ENCODE measurements around the gene RUVBL1. TPM values are rescaled to one million over a fixed set of nuclear protein-coding genes. Genes with fewer than 3 reads are reported as not detected.
A peak's percentile ranks its signal among the peaks of the same experiment; 100 is the strongest.
"Not testable (repeated sequence)": the region's sequence is repeated elsewhere in the genome, so short reads cannot be mapped to it uniquely, and the experiment has no call there.

RUVBL1 gene
- total RNA-seq, 6 experiments from 2014 or later: 61.2 to 75.4 (median 69.2) TPM

- TF ChIP-seq, protein P1, sequence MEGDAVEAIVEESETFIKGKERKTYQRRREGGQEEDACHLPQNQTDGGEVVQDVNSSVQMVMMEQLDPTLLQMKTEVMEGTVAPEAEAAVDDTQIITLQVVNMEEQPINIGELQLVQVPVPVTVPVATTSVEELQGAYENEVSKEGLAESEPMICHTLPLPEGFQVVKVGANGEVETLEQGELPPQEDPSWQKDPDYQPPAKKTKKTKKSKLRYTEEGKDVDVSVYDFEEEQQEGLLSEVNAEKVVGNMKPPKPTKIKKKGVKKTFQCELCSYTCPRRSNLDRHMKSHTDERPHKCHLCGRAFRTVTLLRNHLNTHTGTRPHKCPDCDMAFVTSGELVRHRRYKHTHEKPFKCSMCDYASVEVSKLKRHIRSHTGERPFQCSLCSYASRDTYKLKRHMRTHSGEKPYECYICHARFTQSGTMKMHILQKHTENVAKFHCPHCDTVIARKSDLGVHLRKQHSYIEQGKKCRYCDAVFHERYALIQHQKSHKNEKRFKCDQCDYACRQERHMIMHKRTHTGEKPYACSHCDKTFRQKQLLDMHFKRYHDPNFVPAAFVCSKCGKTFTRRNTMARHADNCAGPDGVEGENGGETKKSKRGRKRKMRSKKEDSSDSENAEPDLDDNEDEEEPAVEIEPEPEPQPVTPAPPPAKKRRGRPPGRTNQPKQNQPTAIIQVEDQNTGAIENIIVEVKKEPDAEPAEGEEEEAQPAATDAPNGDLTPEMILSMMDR (IDR thresholded peaks at IDR 0.05): no peak
- no peak overlapping the region for H3K27ac Mint-ChIP-seq
These were observed 44.0 kb upstream of the RUVBL1 start for GRCh38 chr3:128167646-128167972.

DNA sequence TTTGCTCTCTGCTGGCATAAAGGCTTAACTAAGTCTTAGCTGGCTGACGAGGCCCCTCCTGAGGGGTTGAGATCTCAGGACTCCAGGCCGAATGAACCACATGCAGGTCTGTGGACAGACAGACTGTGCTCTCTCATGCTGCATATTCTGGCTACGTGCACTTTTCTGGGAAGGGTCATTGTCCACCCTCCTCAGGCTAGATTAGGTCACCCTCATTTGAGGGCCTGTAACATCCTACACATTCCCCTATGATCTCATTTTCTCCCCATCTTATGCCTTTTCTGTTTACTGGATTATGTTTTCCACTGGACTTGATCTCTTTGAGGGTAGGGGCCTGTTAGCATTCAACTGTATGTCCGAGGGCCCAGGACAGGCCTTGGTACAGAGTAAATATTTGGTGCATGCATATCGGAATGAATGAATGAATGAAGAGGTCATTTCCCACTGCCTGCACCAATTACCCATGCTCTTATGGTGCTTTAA lies 43.4 kb upstream of the RUVBL1 start:
- H3K27me3 Mint-ChIP-seq (ENCODE audit: insufficient read depth): no peaks in the 10 kb centered on the region
- no peak for DNase-seq
- H3K4me3 Mint-ChIP-seq: no peak overlapping the region
- H3K27ac Mint-ChIP-seq: no peak overlapping the region
- peaks cover 21% of the 10 kb centered on the region for H3K4me1 Mint-ChIP-seq (ENCODE audit: low read depth)
- H3K9me3 Mint-ChIP-seq: no peaks in the 10 kb centered on the region
- no peaks in the 10 kb centered on the region for H3K36me3 Mint-ChIP-seq (ENCODE audit: low read depth)
- TF ChIP-seq, protein P1 (IDR thresholded peaks at IDR 0.05): no peak

More at GRCh38 chr3:128167646-128167972, 44.0 kb upstream of the RUVBL1 start:
- Mint-ChIP-seq H3K36me3 (ENCODE audit: low read depth) (no peaks in the 10 kb centered on the region), H3K9me3 (no peaks in the 10 kb centered on the region), H3K4me3 (no peak overlapping the region), H3K27me3 (ENCODE audit: insufficient read depth) (no peaks in the 10 kb centered on the region), H3K4me1 (ENCODE audit: low read depth) (peaks cover 21% of the 10 kb centered on the region)
- DNase-seq: no peak

- H3K4me1 Mint-ChIP-seq (ENCODE audit: low read depth): peaks cover 12% of the 10 kb centered on the region; the same call in 1 of the 2 replicates
- no peak overlapping the region for H3K27ac Mint-ChIP-seq
- no peaks in the 10 kb centered on the region for H3K9me3 Mint-ChIP-seq
- H3K27me3 Mint-ChIP-seq (ENCODE audit: insufficient read depth): no peaks in the 10 kb centered on the region
- no peak overlapping the region for H3K4me3 Mint-ChIP-seq
- H3K36me3 Mint-ChIP-seq (ENCODE audit: low read depth): peaks cover 6% of the 10 kb centered on the region; the same call in 1 of the 2 replicates
- TF ChIP-seq, protein P1 (IDR thresholded peaks at IDR 0.05): no peak
- DNase-seq: no peak
These were observed 39.8 kb upstream of the RUVBL1 start for GRCh38 chr3:128163432-128163831.

GRCh38 chr3:128160661-128161060 lies 37.0 kb upstream of the RUVBL1 start:
- Mint-ChIP-seq H3K36me3 (ENCODE audit: low read depth) (peaks cover 30% of the 10 kb centered on the region), H3K4me1 (ENCODE audit: low read depth) (no peaks in the 10 kb centered on the region), H3K9me3 (no peaks in the 10 kb centered on the region), H3K27ac (no peak overlapping the region), H3K27me3 (ENCODE audit: insufficient read depth) (no peaks in the 10 kb centered on the region), H3K4me3 (no peak overlapping the region)
- TF ChIP-seq, protein P1 (IDR thresholded peaks at IDR 0.05): no peak
- DNase-seq: no peak

DNA sequence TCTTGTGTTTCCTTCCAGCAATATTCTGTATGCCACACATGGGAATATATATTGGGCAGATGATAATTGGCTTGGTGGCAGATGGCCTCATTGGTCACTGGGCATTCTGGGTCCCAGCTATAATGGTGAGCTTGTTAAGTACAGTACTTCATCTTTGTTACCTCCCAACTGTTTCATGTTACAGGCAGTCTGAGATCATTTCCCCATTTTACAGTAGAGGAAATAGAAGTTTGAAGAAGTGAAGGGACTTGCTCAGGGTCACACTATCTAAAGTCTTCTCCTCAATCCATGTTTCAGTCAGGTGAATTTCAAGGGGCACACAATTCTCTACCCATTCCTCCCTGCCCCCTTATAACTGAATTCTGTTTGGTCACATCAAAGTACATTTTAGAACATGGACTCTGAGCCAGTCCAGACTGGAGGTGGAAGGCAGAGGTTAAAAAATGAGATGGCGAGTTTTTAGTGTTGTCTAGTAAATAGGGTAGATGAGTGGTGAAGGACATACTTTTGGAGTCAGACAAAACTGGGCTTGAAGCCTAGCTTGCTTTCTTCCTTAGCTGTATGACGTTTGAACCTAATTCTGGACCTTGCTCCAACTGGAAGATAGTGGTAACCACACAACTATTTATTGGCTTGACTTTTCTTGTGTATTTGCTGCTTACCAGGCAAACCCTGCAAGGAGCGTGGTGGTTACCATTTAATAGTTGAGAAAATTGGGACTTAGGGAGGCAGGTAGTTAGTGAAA lies 32.2 kb upstream of the RUVBL1 start:
- Mint-ChIP-seq H3K27me3 (ENCODE audit: insufficient read depth) (peaks cover 4% of the 10 kb centered on the region), H3K36me3 (ENCODE audit: low read depth) (peaks cover 35% of the 10 kb centered on the region), H3K9me3 (peaks cover 4% of the 10 kb centered on the region), H3K4me1 (ENCODE audit: low read depth) (peaks cover 5% of the 10 kb centered on the region), H3K4me3 (no peak overlapping the region), H3K27ac (no peak overlapping the region)
- no peak for DNase-seq
- TF ChIP-seq, protein P1 (IDR thresholded peaks at IDR 0.05): no peak

DNA sequence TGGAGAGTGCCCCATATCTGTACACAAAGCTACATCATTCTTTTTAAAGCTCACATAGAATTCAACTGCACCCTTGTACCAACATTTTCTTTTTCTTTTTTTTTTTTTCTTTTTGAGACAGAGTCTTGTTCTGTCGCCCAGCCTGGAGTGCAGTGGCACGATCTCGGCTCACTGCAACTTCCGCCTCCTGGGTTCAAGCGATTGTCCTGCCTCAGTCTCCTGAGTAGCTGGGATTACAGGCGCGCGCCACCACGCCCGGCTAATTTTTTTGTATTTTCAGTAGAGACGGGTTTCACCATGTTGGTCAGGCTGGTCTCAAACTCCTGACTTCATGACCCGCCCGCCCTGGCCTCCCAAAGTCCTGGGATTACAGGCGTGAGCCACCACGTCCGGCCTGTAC lies 30.7 kb upstream of the RUVBL1 start:
- H3K9me3 Mint-ChIP-seq; H3K4me1 Mint-ChIP-seq (ENCODE audit: low read depth); DNase-seq; H3K27me3 Mint-ChIP-seq (ENCODE audit: insufficient read depth): not testable (repeated sequence)
- Mint-ChIP-seq H3K36me3 (ENCODE audit: low read depth) (peaks cover 31% of the 10 kb centered on the region), H3K27ac (peak overlapping the region; percentile 90), H3K4me3 (peak overlapping the region; percentile 89)
